Thymus (tissue), 11 donors: ENCODE results near the gene RAPGEF3. TPM values are rescaled to one million over a fixed set of nuclear protein-coding genes. Genes with fewer than 3 reads are reported as not detected.

Experiments used
- DNase-seq, 9 donors: peaks; one replicate each; pipeline ENCODE4 v3.0.0-alpha.2; 2013; ENCODE audit warnings: low spot score in 9 of 9, low read depth in 6 of 9, missing footprints in 1 of 9
- H3K27ac ChIP-seq, 2 donors: one replicate each; pipeline ENCODE4 v1.5.1; 2013; ENCODE audit warnings: control low read depth in 1 of 2, low read depth in 1 of 2, low read length in 1 of 2, mild to moderate bottlenecking in 1 of 2, moderate library complexity in 1 of 2
- H3K27me3 ChIP-seq, 2 donors: one replicate each; pipeline ENCODE4 v1.5.1; 2013; ENCODE audit warnings: low read length in 1 of 2; ENCODE audit not compliant: control insufficient read depth in 2 of 2, insufficient read depth in 1 of 2
- H3K36me3 ChIP-seq, 2 donors: one replicate each; pipeline ENCODE4 v1.5.1; 2013; ENCODE audit warnings: low read length in 1 of 2, mild to moderate bottlenecking in 1 of 2, moderate library complexity in 1 of 2; ENCODE audit not compliant: control insufficient read depth in 2 of 2, insufficient read depth in 2 of 2
- H3K4me1 ChIP-seq, 2 donors: one replicate each; pipeline ENCODE4 v1.5.1; 2013; ENCODE audit warnings: low read length in 2 of 2; ENCODE audit not compliant: control insufficient read depth in 2 of 2, insufficient read depth in 2 of 2
- H3K4me3 ChIP-seq, 2 donors: one replicate each; pipeline ENCODE4 v1.5.1; 2013; ENCODE audit warnings: low read length in 2 of 2, control low read depth in 1 of 2, mild to moderate bottlenecking in 1 of 2
- H3K9me3 ChIP-seq, 2 donors: one replicate each; pipeline ENCODE4 v1.5.1; 2013; ENCODE audit warnings: low read length in 1 of 2, mild to moderate bottlenecking in 1 of 2; ENCODE audit not compliant: control insufficient read depth in 2 of 2, insufficient read depth in 1 of 2
- WGBS: extraction: QIAGEN DNeasy Blood & Tissue Kit; methylation state at CpG from one replicate; pipeline ENCODE4 v1.1.7; 2013; 5-methylcytosine and 5-hydroxymethylcytosine counted together
- polyA plus RNA-seq: library from polyadenylated mRNA; stranded (reverse); fragments of 200-250 nt; gene quantifications from one replicate; pipeline ENCODE4 v1.2.3, GENCODE V29; 2013
- total RNA-seq: library from RNA; stranded (reverse); fragments of 120-200 nt; gene quantifications from one replicate; pipeline ENCODE4 v1.2.4, GENCODE V29; 2013
- donor health status: healthy.

The RAPGEF3 gene
- total and polyA plus RNA-seq, 2 donors = 1.6 to 20.9 TPM

- peaks cover 20 to 40% of the 10 kb centered on the region in 2 donors for H3K4me1 ChIP-seq
- H3K27ac ChIP-seq = no peak overlapping the region
These were observed 4.6 kb downstream of the RAPGEF3 start for GRCh38 chr12:47754126-47754525.

GRCh38 chr12:47753021-47754001 is 5.4 kb downstream of the RAPGEF3 start:
- Histone ChIP-seq H3K27ac (no peak overlapping the region), H3K9me3 (no peaks in the 10 kb centered on the region), H3K4me1 (peaks cover 15 to 32% of the 10 kb centered on the region in 2 donors), H3K27me3 (peaks cover 0 to 12% of the 10 kb centered on the region in 2 donors), H3K36me3 (no peaks in the 10 kb centered on the region), H3K4me3 (no peak overlapping the region)
- 93% methylated on average over 11 of the region's 11 CpGs for WGBS
- no peak for DNase-seq

More at GRCh38 chr12:47754126-47754525, 4.6 kb downstream of the RAPGEF3 start:
- Histone ChIP-seq H3K27me3 (peaks cover 0 to 18% of the 10 kb centered on the region in 2 donors), H3K36me3 (no peaks in the 10 kb centered on the region), H3K9me3 (no peaks in the 10 kb centered on the region), H3K4me3 (no peak overlapping the region)
- WGBS = 98% methylated on average over 4 of the region's 4 CpGs
- DNase-seq = no peak

GRCh38 chr12:47752552-47752951 is 6.1 kb downstream of the RAPGEF3 start:
- 97% methylated on average over 7 of the region's 7 CpGs for WGBS
- no peak overlapping the region for H3K27ac ChIP-seq
- no peaks in the 10 kb centered on the region for H3K9me3 ChIP-seq
- H3K4me3 ChIP-seq = no peak overlapping the region
- DNase-seq = no peak
- H3K27me3 ChIP-seq = peaks cover 0 to 6% of the 10 kb centered on the region in 2 donors
- H3K36me3 ChIP-seq = no peaks in the 10 kb centered on the region
- H3K4me1 ChIP-seq = peaks cover 9 to 25% of the 10 kb centered on the region in 2 donors

GRCh38 chr12:47752121-47752520 is 6.6 kb downstream of the RAPGEF3 start:
- H3K4me1 ChIP-seq = peaks cover 8 to 20% of the 10 kb centered on the region in 2 donors
- peaks cover 0 to 7% of the 10 kb centered on the region in 2 donors for H3K27me3 ChIP-seq
- WGBS = 93% methylated on average over 4 of the region's 4 CpGs
- H3K27ac ChIP-seq = no peak overlapping the region
- no peak for DNase-seq
- no peak overlapping the region for H3K4me3 ChIP-seq
- H3K36me3 ChIP-seq = no peaks in the 10 kb centered on the region
- no peaks in the 10 kb centered on the region for H3K9me3 ChIP-seq

GRCh38 chr12:47751561-47751960 is 7.1 kb downstream of the RAPGEF3 start:
- Histone ChIP-seq H3K4me3 (no peak overlapping the region), H3K4me1 (peaks cover 8 to 19% of the 10 kb centered on the region in 2 donors), H3K9me3 (no peaks in the 10 kb centered on the region), H3K27ac (no peak overlapping the region), H3K27me3 (peaks cover 0 to 9% of the 10 kb centered on the region in 2 donors), H3K36me3 (no peaks in the 10 kb centered on the region)
- WGBS = 95% methylated on average over 9 of the region's 9 CpGs
- no peak for DNase-seq

- no peak for DNase-seq
- H3K36me3 ChIP-seq = no peaks in the 10 kb centered on the region
- H3K27me3 ChIP-seq = peaks cover 0 to 15% of the 10 kb centered on the region in 2 donors
- no peak overlapping the region for H3K27ac ChIP-seq
- no peak overlapping the region for H3K4me3 ChIP-seq
- peaks cover 7 to 14% of the 10 kb centered on the region in 2 donors for H3K4me1 ChIP-seq
- 93% methylated on average over 19 of the region's 19 CpGs for WGBS
- no peaks in the 10 kb centered on the region for H3K9me3 ChIP-seq
These were observed 7.7 kb downstream of the RAPGEF3 start for GRCh38 chr12:47750916-47751470.

GRCh38 chr12:47750229-47750798 is 8.4 kb downstream of the RAPGEF3 start:
- Histone ChIP-seq H3K27me3 (peaks cover 0 to 17% of the 10 kb centered on the region in 2 donors), H3K36me3 (no peaks in the 10 kb centered on the region), H3K9me3 (no peaks in the 10 kb centered on the region), H3K27ac (no peak overlapping the region), H3K4me3 (no peak overlapping the region), H3K4me1 (peaks cover under 1 to 8% of the 10 kb centered on the region in 2 donors)
- 95% methylated on average over 10 of the region's 10 CpGs for WGBS
- no peak for DNase-seq

- no peak for DNase-seq
- H3K27ac ChIP-seq = no peak overlapping the region
- peaks cover 0 to under 1% of the 10 kb centered on the region in 2 donors for H3K4me1 ChIP-seq
- H3K27me3 ChIP-seq = peaks cover 0 to 21% of the 10 kb centered on the region in 2 donors
- no peak overlapping the region for H3K4me3 ChIP-seq
- no peaks in the 10 kb centered on the region for H3K36me3 ChIP-seq
- 97% methylated on average over 3 of the region's 3 CpGs for WGBS
- H3K9me3 ChIP-seq = no peaks in the 10 kb centered on the region
These were observed 9.8 kb downstream of the RAPGEF3 start for GRCh38 chr12:47748899-47749298.

- no peak overlapping the region for H3K27ac ChIP-seq
- WGBS = 100% methylated on average over 1 of the region's 1 CpG
- H3K4me3 ChIP-seq = no peak overlapping the region
- H3K36me3 ChIP-seq = no peaks in the 10 kb centered on the region
- H3K9me3 ChIP-seq = no peaks in the 10 kb centered on the region
- peaks cover 0 to 25% of the 10 kb centered on the region in 2 donors for H3K27me3 ChIP-seq
- H3K4me1 ChIP-seq = peaks cover 0 to 2% of the 10 kb centered on the region in 2 donors
- no peak for DNase-seq
These were observed 10.2 kb downstream of the RAPGEF3 start for GRCh38 chr12:47748507-47748828.
